ENCODE results near the gene MED16.

MED16 gene, protein sequence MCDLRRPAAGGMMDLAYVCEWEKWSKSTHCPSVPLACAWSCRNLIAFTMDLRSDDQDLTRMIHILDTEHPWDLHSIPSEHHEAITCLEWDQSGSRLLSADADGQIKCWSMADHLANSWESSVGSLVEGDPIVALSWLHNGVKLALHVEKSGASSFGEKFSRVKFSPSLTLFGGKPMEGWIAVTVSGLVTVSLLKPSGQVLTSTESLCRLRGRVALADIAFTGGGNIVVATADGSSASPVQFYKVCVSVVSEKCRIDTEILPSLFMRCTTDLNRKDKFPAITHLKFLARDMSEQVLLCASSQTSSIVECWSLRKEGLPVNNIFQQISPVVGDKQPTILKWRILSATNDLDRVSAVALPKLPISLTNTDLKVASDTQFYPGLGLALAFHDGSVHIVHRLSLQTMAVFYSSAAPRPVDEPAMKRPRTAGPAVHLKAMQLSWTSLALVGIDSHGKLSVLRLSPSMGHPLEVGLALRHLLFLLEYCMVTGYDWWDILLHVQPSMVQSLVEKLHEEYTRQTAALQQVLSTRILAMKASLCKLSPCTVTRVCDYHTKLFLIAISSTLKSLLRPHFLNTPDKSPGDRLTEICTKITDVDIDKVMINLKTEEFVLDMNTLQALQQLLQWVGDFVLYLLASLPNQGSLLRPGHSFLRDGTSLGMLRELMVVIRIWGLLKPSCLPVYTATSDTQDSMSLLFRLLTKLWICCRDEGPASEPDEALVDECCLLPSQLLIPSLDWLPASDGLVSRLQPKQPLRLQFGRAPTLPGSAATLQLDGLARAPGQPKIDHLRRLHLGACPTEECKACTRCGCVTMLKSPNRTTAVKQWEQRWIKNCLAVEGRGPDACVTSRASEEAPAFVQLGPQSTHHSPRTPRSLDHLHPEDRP

DNA sequence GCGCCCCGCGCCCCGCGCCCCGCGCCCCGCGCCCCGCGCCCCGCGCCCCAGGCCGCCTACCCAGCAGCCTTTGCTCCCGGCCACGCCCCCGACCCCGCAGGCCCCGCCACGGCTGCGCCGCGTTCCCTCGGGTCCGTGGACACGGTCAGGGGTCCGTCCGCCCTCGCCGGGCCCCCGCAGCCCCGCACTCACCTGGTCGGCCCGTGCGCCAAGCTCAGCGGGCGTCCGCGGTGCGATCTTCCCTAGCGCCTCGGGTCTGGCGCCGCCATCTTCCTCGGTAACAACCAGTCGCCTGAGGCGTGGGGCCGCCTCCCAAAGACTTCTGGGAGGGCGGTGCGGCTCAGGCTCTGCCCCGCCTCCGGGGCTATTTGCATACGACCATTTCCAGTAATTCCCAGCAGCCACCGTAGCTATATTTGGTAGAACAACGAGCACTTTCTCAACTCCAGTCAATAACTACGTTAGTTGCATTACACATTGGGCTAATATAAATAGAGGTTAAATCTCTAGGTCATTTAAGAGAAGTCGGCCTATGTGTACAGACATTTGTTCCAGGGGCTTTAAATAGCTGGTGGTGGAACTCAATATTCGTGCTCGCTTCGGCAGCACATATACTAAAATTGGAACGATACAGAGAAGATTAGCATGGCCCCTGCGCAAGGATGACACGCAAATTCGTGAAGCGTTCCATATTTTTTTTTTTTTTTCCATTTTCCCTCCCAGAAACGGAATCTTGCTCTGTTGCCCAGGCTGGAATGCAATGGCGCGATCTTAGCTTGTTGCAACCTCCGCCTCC, at the start of gene MED16, which contains the start of gene RNU6-9:
MED16 (minus strand) TSS at position 294 of the 796 bp plus-strand sequence. CDS start 2,056 bp downstream, outside the sequence.
RNU6-9 (plus strand) TSS at position 591 of the 796 bp plus-strand sequence.
- Histone ChIP-seq H3K9me3 (ENCODE audit: control insufficient read depth, low read depth, low read length) (no peaks in the 10 kb centered on the region), H3K27ac (ENCODE audit: low read length) (peak within 1 kb of the TSS; percentile 100), H3K4me3 (ENCODE audit: low read length) (peak within 1 kb of the TSS; percentile 73), H3K4me1 (ENCODE audit: control insufficient read depth, low read depth, low read length) (no peaks in the 10 kb centered on the region), H3K27me3 (ENCODE audit: control insufficient read depth, insufficient read depth, low read length) (no peaks in the 10 kb centered on the region), H3K9ac (ENCODE audit: low read length) (peak within 1 kb of the TSS; percentile 81), H3K36me3 (ENCODE audit: control insufficient read depth, low read depth, low read length) (peaks cover 7% of the 10 kb centered on the region)

DNA sequence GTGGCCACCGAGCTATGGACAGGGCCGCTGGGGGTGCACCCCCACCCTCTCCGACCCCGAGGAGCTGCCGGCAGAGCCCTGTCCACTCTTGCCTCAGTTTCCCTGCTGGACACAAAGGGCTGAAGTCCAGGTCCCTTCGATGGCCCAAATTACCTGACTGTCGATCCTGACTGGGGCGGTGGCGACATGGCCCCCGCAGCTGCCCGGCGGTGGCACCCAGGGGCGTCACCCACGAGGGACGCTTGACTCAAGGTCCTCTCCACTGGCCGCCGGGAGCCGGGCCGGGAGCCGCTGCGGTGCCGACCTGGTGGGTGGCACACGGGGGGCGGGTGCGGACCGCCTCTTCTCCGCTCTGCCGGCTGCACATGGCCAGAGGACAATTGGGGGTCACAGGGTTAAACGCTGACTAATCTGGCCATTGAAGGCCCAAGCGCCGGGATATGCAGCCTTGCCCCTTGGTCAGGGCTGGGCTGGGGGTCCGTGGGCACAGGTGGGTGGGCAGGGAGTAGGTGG, 49.2 kb upstream of the MED16 start:
- Histone ChIP-seq H3K9ac (ENCODE audit: low read length) (no peak overlapping the region), H3K27ac (ENCODE audit: low read length) (no peak overlapping the region), H3K9me3 (ENCODE audit: control insufficient read depth, low read depth, low read length) (no peaks in the 10 kb centered on the region), H3K4me3 (ENCODE audit: low read length) (no peak overlapping the region), H3K4me1 (ENCODE audit: control insufficient read depth, low read depth, low read length) (no peaks in the 10 kb centered on the region), H3K27me3 (ENCODE audit: control insufficient read depth, insufficient read depth, low read length) (no peaks in the 10 kb centered on the region), H3K36me3 (ENCODE audit: control insufficient read depth, low read depth, low read length) (peaks cover 4% of the 10 kb centered on the region)

DNA sequence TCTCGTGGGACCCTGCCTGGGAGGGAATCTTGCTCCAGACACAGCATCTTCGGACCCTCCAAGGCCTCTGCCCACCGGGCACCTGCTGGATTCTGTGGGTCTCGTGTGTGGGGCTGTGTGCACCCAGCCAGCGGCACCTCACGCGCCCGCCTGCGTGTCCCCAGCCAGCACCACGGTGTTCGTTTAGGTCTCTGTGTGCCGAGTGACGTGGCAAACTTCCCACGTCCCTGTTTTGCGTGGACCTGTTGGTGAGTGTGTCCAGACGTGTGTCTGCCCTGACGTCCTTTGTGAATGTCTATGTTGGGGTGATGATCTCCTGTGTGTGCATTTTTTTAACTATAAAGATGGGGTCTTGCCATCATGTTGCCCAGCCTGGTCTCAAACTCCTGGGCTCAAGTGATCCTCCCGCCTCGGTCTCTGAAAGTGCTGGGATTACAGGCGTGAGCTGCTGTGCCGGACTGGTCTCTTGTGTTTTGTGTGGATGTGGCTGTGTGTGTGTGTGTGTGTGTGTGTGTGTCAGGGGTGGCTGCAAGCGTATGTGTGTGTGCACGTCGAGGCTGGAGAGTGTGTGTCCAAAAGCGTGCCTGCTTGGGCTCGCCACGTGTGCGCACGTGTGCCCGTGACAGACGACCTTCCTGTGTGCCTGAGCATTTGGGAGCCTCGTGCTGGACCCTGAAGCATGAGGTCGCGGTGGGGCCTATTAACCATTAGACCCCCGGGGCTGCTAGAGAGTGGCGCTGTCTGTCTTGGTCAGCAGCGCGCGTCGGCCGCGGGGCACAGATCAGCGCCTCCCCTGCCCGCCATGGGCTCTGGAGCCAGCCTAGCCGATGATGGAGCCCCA, 48.5 kb upstream of the MED16 start:
- H3K9me3 ChIP-seq (ENCODE audit: control insufficient read depth, low read depth, low read length): no peaks in the 10 kb centered on the region
- no peak overlapping the region for H3K4me3 ChIP-seq (ENCODE audit: low read length)
- no peaks in the 10 kb centered on the region for H3K27me3 ChIP-seq (ENCODE audit: control insufficient read depth, insufficient read depth, low read length)
- H3K36me3 ChIP-seq (ENCODE audit: control insufficient read depth, low read depth, low read length): peaks cover 4% of the 10 kb centered on the region
- no peak overlapping the region for H3K9ac ChIP-seq (ENCODE audit: low read length)
- no peak overlapping the region for H3K27ac ChIP-seq (ENCODE audit: low read length)
- H3K4me1 ChIP-seq (ENCODE audit: control insufficient read depth, low read depth, low read length): no peaks in the 10 kb centered on the region

DNA sequence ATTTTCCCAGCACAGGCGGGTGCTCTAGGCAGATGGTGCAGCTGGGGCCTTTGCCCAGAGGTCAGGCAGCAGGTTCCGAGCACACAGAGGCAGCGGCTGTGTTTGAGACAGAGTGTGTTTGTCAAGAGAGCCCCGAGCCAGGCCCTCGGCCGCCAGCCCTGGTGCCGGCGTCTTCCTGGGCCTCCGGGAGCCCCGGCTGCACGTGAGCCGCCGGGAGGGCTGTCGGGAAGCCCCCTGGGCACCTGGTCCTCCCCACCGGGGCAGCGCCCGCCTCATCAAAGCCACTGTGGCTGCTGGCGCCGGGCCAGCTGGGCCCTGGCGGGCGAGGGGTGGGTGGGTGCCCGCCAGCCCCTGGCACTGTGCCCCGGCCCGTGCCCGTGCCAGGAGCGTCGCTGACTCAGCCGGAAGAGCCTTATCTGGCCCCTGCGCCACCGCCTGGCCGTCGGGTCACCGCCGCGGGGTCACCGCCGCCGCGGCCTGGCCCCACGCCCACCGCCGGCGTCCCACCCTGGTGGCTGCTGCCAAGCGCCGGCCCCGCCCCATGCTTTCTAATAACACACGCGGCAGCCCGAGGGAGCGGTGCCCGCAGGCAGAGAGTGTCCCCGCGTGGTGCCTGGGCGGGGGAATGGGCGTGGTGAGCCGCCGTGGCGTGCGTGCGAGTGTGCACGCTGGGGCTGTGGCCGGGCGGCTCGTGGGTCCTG, 47.8 kb upstream of the MED16 start:
- peaks cover 4% of the 10 kb centered on the region for H3K36me3 ChIP-seq (ENCODE audit: control insufficient read depth, low read depth, low read length)
- no peaks in the 10 kb centered on the region for H3K27me3 ChIP-seq (ENCODE audit: control insufficient read depth, insufficient read depth, low read length)
- no peak overlapping the region for H3K27ac ChIP-seq (ENCODE audit: low read length)
- no peaks in the 10 kb centered on the region for H3K9me3 ChIP-seq (ENCODE audit: control insufficient read depth, low read depth, low read length)
- H3K4me3 ChIP-seq (ENCODE audit: low read length): no peak overlapping the region
- H3K9ac ChIP-seq (ENCODE audit: low read length): no peak overlapping the region
- no peaks in the 10 kb centered on the region for H3K4me1 ChIP-seq (ENCODE audit: control insufficient read depth, low read depth, low read length)

DNA sequence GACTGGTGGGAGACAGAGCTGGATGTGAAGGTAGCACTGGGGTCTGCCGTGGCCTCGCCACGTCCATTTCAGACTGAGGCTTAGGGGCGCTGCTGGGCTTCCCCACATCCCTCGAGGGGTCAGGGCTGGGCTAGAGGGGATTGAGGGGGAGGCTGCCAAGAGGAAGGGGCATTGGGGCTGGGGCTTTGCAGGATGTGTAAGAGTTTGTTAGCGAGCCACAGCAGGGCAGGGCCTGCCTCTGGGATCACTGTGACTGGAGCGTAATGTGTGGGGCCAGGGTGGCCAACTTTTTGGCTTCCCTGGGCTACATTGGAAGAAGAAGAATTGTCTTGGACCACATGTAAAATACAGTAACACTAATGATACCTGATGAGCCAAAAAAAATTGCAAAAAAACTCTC, 46.9 kb upstream of the MED16 start:
- Histone ChIP-seq H3K27ac (ENCODE audit: low read length) (no peak overlapping the region), H3K9ac (ENCODE audit: low read length) (no peak overlapping the region), H3K27me3 (ENCODE audit: control insufficient read depth, insufficient read depth, low read length) (no peaks in the 10 kb centered on the region), H3K4me3 (ENCODE audit: low read length) (no peak overlapping the region), H3K36me3 (ENCODE audit: control insufficient read depth, low read depth, low read length) (peaks cover 4% of the 10 kb centered on the region), H3K4me1 (ENCODE audit: control insufficient read depth, low read depth, low read length) (no peaks in the 10 kb centered on the region), H3K9me3 (ENCODE audit: control insufficient read depth, low read depth, low read length) (no peaks in the 10 kb centered on the region)

DNA sequence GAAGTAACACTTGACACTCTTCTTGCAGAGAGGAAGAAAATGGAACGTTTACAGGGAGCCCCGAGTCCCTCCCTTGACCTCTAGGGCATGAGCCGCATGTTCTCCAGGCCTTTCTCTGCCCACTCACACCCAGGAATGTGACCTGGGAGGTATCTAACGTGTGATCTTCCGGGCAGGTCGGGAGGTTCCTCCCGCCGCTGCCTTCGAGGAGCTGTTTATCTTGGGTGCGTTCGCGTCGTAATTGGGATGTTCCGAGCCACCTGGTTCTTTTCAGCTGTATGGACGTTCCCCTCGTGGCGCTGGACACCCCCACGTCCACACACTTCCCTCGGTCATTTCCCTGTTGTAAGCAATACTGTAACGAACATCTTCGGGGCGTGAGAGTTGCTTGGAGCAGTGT, 46.5 kb upstream of the MED16 start:
- H3K4me3 ChIP-seq (ENCODE audit: low read length): no peak overlapping the region
- H3K27ac ChIP-seq (ENCODE audit: low read length): no peak overlapping the region
- no peaks in the 10 kb centered on the region for H3K4me1 ChIP-seq (ENCODE audit: control insufficient read depth, low read depth, low read length)
- H3K9ac ChIP-seq (ENCODE audit: low read length): no peak overlapping the region
- no peaks in the 10 kb centered on the region for H3K9me3 ChIP-seq (ENCODE audit: control insufficient read depth, low read depth, low read length)
- no peaks in the 10 kb centered on the region for H3K27me3 ChIP-seq (ENCODE audit: control insufficient read depth, insufficient read depth, low read length)
- peaks cover 4% of the 10 kb centered on the region for H3K36me3 ChIP-seq (ENCODE audit: control insufficient read depth, low read depth, low read length)

DNA sequence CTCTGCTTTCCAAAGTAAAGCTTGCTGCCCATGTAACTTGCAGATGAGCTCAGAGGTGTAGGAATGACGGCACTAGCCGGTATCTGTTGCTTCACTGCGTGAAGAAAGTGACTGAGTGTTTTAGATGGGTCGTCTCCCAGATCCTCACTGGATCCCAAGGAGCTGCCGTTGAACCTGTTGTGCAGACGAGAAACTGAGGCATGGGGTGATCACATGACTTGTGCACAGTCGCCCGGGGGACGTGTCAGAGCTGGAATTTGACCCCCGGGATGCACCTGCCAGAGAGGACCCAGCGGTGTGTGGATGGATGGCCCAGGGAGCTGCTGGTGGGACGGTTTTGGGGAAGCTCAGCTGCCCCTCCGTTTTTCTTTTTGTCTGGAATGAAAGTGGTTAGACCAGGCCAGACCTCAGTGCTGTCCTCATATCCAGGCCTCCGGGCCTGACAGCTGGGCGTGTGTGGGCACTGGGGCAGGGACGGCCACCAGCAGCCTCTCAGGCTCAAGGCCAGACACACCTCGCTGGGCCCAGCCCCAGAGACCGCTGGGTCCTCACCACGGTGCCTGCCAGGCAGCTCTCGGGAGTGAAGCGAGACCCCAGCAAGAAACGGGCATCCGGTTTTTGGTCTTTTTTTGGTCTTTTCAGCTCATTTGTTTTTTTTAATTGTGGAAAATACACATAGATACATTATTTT, 45.4 kb upstream of the MED16 start:
- Histone ChIP-seq H3K4me3 (ENCODE audit: low read length) (no peak overlapping the region), H3K27ac (ENCODE audit: low read length) (no peak overlapping the region), H3K36me3 (ENCODE audit: control insufficient read depth, low read depth, low read length) (peaks cover 4% of the 10 kb centered on the region), H3K27me3 (ENCODE audit: control insufficient read depth, insufficient read depth, low read length) (no peaks in the 10 kb centered on the region), H3K9ac (ENCODE audit: low read length) (no peak overlapping the region), H3K9me3 (ENCODE audit: control insufficient read depth, low read depth, low read length) (no peaks in the 10 kb centered on the region), H3K4me1 (ENCODE audit: control insufficient read depth, low read depth, low read length) (peaks cover 1% of the 10 kb centered on the region)

DNA sequence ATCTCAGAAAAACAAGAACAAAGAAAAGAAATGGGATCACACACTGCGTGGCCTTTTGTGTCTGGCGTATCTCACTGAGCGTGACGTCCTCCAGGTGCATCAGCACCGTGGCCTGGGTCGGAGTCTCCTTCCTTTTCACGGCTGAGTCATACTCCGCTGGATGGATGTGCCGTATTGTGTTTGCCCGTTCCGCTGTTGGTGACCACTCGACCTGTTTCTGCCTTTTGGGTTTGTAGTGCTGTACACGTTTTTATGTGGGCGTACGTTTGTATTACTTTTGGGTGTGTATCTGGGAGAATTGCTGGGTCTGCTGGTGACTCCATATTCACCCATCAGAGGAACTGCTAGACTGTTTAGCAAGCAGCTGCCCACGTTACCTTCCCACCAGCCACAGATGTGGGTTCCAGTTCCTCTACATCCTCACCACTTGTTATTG, 44.3 kb upstream of the MED16 start:
- Histone ChIP-seq H3K27ac (ENCODE audit: low read length) (no peak overlapping the region), H3K36me3 (ENCODE audit: control insufficient read depth, low read depth, low read length) (peaks cover 4% of the 10 kb centered on the region), H3K9ac (ENCODE audit: low read length) (no peak overlapping the region), H3K27me3 (ENCODE audit: control insufficient read depth, insufficient read depth, low read length) (no peaks in the 10 kb centered on the region), H3K9me3 (ENCODE audit: control insufficient read depth, low read depth, low read length) (no peaks in the 10 kb centered on the region), H3K4me3 (ENCODE audit: low read length) (no peak overlapping the region), H3K4me1 (ENCODE audit: control insufficient read depth, low read depth, low read length) (peaks cover 8% of the 10 kb centered on the region)

DNA sequence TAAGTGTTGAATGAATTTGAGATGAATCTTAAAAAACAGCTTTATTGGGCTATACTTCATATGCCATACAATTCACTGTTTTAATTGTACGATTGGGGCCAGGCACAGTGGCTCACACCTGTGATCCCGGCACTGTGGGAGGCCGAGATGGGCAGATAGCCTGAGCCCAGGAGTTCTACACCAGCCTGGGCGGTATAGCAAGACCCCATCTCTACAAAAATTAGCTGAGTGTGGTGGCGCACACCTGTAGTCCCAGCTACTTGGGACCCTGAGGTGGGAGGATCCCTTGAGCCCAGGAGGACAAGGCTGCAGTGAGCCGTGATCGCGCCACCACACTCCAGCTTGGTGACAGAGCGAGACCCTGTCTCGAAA, 43.2 kb upstream of the MED16 start:
- Histone ChIP-seq H3K36me3 (ENCODE audit: control insufficient read depth, low read depth, low read length) (peaks cover 4% of the 10 kb centered on the region), H3K9ac (ENCODE audit: low read length) (no peak overlapping the region), H3K4me1 (ENCODE audit: control insufficient read depth, low read depth, low read length) (peaks cover 8% of the 10 kb centered on the region), H3K9me3 (ENCODE audit: control insufficient read depth, low read depth, low read length) (no peaks in the 10 kb centered on the region), H3K4me3 (ENCODE audit: low read length) (no peak overlapping the region), H3K27ac (ENCODE audit: low read length) (no peak overlapping the region), H3K27me3 (ENCODE audit: control insufficient read depth, insufficient read depth, low read length) (no peaks in the 10 kb centered on the region)
